HG02678 (cell line): Measurements from ENCODE around the gene DPP7.

Source experiments
- ATAC-seq: cut with Tn5 transposase; IDR thresholded peaks from one replicate; pipeline ENCODE4 v1.9.1; 2021; ENCODE audit warnings: mild to moderate bottlenecking, moderate library complexity; ENCODE audit not compliant: unreplicated experiment

DPP7 gene

DNA sequence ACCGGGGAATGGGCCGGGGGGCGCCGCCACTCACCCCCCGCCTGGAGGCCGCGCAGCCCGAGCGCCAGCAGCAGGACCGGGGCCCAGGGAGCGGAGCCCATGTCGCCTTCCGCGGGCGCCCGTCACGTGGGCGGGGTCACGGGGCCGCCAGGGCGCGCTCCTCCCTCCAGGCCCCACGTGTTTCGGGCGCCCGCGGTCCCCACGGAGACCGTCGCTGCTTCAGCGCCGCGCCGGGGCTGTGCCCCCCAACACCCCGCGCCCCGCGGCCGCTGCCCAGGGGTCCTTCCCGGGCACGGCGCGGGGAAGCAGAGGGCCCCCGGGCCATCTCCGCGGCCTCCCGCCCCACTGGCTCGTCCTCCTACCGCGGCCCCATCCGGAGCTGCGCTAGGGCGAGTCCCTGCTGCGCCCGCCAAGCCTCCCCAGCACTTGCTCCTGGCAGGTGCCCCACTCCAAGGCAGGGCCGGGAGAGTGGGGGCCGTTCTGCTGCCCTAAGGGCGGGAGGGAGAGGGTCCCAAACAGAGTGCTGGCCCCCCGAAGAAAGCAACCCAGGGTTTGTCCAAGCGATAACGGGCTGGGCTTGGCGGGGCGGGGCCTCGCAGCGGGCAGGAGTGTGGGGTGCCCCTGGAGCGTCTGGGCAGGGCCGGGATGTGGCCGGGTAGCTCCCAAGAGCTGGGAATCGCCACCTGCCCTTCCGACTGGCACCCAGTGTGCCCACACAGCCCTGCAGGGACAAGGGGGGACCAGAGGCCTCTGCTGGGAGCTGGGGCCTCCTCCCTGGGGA is at the start of gene DPP7:
TSS of gene DPP7 (minus strand) at position 121 of the 781 bp plus-strand sequence. CDS start at position 101, 20 bp downstream.
- ATAC-seq = peak; percentile 83

DNA sequence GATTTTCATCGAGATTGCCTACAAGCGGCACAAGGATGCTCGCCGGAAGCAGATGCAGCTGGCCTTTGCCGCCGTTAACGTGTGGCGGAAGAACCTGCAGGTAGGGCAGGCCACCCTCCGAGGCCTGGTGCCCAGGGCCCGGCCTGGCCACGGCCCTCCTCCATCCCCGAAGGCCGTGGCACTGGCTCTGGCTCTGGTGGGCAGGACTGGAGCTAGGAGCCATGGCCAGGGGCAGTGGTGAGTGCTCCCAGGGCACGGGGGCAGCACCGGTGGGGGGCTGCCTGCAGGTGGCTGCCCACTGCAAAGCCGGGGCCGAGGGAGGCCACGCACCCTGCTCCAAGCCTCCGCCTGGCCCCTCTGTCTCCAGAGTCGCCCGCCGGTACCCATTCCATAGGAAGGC is 49.3 kb upstream of the DPP7 start:
- ATAC-seq = no peak

DNA sequence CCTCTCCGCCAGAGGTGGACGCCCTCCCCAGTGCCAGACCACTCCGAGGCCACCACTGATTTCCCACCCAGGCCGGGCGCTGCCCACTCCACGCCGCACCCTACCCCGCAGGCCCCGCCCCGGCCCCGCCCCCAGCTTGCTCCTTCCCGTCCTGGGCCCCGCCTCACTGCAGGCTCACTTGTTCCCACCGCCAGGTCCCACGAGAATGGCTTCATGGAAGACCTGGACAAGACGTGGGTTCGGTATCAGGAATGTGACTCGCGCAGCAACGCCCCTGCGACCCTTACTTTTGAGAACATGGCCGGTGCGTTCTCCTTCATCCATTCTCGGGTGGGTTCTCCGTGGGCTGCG is 48.8 kb upstream of the DPP7 start:
- no peak for ATAC-seq

DNA sequence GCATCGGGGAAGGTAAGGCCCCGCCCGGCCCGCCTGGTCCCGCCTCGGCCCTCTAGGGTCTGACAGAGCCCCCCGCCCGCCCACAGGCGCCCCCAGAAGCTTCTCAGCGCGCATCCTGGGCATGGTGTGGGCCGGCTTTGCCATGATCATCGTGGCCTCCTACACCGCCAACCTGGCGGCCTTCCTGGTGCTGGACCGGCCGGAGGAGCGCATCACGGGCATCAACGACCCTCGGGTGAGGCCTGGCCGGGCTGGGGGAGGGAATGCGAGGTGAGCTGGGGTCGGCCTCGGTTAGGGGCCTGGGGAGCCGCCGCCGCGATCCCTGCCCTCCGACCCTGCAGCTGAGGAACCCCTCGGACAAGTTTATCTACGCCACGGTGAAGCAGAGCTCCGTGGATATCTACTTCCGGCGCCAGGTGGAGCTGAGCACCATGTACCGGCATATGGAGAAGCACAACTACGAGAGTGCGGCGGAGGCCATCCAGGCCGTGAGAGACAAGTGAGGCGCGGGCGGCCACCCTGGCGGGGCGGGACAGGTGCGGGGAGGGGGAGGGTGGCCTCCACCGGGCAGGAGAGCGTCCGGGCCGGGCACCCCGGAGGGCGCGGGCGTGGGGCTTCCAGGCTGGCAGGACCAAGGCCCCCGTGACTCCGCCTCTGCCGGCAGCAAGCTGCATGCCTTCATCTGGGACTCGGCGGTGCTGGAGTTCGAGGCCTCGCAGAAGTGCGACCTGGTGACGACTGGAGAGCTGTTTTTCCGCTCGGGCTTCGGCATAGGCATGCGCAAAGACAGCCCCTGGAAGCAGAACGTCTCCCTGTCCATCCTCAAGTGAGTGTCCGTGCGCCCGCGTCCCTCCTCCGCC is 48.2 kb upstream of the DPP7 start:
- ATAC-seq = no peak

DNA sequence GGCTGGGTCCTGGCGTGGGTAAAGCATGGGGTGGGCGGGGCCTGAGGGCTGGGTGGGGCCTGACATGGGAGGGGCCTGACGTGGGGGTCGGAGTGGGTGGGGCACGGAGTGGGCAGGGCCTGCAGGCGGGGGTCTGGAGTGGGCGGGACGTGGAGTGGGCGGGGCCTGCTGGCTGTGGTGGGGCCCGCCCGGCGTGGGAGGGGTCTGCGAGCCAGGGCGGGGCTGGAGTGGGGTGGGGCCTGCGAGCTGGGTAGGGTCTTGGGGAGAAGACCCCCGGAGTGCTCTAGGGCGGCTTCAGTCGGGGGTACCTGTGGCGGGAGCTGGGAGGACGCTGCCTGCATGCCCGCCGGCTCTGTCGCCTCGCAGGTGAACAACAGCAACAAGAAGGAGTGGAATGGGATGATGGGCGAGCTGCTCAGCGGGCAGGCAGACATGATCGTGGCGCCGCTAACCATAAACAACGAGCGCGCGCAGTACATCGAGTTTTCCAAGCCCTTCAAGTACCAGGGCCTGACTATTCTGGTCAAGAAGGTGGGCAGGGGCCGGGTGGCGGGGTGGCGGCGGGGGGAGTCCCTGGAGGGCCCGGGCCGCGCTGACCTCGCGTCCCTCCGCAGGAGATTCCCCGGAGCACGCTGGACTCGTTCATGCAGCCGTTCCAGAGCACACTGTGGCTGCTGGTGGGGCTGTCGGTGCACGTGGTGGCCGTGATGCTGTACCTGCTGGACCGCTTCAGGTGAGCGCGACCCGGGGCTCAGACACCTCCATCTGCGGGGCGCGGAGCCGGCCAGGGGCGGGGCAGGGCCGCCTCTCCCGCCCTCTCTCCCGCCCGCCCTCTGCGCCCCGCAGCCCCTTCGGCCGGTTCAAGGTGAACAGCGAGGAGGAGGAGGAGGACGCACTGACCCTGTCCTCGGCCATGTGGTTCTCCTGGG is 47.3 kb upstream of the DPP7 start:
- no peak for ATAC-seq

DNA sequence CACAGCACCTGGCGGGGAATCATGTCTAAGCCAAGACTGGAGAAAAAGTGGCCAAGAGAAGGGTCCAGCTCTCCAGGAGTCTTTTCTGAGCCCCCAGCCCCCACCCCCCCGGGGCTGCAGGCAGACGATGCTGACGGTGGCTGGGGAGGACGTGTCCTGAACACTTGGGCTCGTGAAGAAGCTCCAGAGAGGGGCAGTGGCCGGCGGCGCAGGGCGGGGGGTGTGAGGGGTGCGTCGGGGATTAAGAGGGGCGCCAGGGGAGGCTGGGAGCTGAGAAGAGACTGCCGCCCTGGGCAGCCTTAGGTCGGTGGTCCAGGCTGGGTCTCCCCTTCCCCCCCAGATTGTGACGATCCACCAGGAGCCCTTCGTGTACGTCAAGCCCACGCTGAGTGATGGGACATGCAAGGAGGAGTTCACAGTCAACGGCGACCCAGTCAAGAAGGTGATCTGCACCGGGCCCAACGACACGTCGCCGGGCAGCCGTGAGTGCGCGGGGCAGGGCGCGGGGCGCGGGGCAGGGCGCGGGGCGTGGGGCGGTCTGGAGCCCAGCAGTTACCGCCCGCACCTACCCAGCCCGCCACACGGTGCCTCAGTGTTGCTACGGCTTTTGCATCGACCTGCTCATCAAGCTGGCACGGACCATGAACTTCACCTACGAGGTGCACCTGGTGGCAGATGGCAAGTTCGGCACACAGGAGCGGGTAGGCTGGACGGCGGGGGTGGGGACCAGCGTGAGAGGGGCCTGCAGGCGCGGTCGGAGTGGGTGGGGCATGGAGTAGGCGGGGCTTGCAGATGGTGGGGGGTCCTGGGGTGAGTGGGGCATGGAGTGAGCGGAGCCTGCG is 46.4 kb upstream of the DPP7 start:
- ATAC-seq = no peak

DNA sequence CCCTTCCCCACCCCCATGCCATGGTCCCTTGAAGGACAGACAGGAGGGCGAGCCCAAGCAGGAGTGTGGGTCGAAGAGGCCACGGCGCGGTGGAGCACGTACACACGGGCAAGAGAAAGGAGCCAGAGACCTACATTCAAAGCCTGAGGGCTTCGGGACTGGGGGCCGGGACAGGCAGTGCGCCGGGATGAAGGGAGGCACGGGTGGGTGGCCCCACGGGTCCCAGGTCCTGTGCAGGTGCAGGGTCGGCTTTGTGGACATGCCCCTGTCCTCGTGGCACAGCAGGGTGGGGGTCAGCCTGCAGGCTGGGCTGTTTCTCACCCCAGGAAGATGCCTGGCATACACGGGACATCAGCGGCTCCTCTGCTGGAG is 45.5 kb upstream of the DPP7 start:
- no peak for ATAC-seq

DNA sequence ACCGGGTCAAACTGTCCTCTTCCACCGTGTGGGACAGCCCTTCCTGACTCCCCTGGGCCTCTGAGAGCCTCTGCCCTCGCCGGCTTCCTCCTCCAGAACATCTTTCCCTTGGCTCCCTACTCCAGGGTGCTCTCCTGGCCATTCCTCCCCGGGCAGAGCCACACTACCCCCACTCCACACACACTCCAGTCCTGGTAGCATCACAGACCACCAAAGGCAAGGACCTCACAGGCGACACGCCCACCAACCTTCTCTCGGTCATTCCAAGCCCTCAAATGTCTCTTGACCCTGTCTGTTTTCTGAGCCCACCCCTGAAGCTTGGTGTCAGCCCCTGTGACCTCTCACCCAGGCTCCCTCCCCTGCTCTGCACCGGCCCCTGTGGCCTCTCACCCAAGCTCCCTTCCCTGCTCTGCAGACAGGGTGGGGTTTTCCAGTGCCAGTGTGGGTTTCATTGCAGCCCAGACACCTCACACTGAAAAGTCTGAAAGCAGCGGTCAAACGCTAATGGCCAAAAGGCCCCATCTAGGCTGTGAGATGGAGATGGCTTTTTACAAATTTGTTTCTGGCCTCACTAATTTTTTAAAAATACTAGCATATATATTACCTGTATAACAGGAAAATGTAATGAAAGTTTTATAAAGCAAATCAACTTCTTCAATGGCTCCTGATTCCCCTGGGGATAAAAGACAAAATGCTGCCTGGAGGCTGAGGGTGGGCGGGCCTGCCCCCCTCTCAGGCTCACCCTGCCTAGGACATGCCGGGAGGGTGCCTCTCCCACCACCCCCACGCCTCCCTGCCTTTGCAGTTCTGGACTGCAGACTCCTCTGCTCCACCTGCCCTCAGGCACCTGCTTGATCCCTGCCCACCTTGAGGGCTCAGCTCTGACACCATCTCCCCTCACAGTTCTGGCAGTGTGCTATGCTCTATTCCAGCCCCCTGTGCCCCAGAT is 44.8 kb upstream of the DPP7 start:
- no peak for ATAC-seq

DNA sequence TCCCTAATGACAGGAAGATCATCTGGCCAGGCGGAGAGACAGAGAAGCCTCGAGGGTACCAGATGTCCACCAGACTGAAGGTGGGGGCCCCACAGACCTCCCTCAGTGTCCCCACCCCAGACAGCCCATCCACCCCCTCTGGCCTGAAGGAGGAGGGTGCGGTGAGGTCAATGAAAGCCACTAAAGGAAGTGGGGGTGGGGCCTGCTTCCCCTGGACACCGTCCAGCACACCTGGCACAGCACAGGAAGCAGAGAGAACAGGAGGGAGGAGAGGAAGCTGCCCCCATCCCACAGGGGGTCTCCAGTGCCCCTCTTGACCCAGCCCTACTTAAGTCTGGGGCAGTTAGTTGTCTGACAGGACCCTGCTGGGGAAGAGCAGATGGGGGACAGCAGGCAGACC is 44.1 kb upstream of the DPP7 start:
- ATAC-seq = no peak

DNA sequence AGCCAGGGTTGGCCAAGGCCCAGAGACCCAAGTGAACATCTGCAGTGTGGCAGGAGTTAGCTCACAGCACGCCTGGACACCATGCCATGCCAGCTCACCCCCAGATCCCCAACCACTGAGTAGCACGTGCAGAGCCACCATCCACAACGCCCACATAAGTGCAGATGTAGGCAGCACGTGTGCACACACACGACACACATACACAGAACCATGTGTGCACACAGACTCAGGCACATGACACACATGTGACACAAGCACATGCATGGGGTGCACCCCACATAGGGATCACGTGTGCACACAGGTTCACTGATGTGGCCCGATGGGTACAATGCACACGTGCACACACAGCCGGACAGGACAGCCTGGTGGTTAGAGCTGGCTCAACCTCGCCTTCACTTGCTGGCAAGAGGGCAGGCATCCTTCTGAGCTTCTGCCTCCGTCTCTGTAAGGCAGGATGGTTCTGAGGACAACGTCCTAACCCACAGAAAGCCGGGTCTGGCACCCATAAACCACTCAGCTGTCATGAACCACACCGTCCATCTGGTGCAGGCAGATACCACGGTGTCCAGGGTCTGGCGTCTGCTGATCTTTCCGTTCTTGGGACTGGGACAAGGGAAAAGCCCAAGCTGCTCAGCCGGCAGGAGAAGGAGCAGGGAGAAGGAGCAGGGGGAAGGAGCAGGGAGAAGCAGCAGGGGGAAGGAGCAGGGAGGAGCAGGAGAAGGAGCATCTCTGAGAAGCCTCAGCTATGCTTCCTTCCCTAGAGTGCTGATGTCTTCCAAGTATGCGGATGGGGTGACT is 43.3 kb upstream of the DPP7 start:
- no peak for ATAC-seq

DNA sequence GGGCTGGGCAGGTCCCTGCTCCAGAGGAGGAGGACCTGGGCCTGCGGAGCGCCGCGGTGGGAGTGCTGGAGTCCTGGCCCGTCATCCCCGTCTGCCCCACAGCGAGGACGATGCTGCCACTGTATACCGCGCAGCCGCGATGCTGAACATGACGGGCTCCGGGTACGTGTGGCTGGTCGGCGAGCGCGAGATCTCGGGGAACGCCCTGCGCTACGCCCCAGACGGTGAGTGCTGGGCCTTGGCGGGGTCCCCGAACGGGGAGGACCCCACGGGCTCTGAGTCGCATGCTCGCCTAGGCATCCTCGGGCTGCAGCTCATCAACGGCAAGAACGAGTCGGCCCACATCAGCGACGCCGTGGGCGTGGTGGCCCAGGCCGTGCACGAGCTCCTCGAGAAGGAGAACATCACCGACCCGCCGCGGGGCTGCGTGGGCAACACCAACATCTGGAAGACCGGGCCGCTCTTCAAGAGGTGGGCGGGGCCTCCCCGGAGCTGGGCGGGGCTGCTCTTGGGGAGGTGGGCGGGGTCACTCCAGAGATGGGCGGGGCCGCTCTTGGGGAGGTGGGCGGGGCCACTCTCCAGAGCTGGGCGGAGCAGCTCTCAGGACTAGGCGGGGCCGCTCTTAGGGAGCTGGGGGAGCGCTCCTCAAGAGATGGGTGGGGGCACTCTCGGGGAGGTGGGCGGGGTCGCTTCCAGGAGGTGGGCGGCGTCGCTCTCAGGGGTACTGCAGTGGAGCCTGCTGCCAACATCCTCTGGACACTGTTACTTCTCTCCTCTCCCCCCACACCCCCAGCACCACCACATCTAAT is 42.2 kb upstream of the DPP7 start:
- ATAC-seq = no peak

DNA sequence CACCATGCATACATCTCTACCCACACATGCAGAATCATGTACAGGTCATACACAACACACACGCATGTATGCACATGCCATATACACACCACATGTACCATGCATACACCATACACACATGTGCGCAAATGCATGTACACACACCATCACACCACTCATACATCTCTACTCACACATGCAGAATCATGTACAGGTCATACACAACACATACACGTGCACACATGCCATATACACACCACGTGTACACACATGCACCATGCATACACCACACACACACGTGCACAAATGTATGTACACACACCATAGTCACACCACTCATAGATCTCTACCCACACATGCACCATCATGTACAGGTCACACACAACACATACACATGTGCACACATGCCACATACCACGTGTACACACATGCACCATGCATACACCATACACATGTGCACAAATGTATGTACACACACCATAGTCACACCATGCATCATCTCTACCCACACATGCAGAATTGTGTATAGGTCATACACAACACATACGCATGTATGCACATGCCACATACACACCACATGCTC is 38.4 kb upstream of the DPP7 start:
- ATAC-seq = no peak

DNA sequence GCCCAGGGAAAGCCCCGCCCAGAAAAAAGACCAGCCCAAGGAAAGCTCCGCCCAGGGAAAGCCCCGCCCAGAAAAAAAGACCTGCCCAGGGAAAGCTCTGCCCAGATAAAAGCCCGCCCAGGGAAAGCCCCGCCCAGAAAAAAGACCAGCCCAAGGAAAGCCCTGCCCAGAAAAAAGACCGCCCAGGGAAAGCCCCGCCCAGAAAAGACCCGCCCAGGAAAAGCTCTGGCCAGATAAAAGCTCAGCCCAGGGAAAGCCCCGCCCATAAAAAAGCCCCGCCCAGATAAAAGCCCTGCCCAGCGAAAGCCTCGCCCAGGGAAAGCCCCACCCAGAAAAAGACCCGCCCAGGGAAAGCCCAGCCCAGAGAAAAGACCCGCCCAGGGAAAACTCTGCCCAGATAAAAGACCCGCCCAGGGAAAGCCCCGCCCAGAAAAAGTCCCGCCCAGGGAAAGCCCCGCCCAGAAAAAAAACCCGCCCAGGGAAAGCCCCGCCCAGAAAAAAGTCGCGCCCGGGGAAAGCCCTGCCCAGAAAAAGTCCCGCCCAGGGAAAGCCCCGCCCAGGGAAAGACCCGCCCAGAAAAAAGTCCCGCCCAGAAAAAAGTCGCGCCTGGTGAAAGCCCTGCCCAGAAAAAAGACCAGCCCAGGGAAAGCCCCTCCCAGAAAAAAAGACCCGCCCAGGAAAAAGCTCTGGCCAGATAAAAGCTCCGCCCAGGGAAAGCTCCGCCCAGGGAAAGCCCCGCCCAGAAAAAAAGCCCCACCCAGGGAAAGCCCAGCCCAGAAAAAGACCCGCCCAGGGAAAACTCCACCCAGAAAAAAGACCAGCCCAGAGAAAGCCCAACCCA is 36.3 kb upstream of the DPP7 start:
- ATAC-seq = peak; percentile 47

DNA sequence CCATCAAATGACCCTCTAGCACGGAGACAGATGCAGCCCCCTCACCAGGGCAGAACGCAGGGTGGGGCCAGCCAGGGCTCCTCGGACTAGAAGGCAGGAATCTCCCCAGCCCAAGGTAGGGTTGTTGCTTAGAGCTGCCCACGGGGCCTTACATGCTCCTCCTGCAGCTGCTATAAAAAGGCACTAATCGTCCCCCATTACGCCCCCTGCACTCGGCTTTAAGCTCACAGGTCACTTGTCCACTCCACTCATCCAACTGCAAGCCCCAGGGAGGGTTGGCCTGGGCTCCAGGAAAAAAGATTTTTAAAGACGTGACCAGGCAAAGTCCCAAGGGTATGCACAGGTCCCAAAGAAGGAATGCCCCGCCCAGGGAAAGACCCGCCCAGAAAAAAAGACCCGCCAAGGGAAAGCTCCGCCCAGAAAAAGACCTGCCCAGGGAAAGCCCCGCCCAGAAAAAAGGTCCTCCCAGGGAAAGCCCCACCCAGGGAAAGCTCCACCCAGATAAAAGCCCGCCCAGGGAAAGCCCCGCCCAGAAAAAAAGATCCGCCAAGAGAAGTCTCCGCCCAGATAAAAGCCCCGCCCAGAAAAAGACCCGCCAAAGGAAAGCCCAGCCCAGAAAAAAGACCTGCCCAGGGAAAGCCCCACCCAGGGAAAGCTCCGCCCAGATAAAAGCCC is 35.5 kb upstream of the DPP7 start:
- peak; percentile 25 for ATAC-seq

DNA sequence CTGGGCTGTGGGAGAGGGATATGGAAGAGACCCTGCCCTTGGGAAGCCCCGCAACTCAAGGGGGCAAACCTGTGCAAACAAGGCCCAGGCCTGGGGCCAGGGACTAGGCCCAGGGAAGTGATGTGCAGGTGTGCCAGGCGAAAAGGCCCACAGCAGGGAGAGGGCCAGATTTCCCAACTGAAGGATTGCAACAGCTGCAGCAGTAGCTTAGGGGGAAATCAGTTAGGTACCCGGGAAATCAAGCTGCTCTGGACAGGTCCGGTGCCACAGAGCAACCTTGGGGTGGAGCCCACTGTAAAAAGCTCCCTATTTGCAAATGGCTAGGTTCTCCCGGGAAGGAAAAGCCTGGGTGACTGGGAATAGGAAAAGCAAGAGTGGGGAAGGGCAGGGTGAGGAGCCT is 34.8 kb upstream of the DPP7 start:
- ATAC-seq = no peak

DNA sequence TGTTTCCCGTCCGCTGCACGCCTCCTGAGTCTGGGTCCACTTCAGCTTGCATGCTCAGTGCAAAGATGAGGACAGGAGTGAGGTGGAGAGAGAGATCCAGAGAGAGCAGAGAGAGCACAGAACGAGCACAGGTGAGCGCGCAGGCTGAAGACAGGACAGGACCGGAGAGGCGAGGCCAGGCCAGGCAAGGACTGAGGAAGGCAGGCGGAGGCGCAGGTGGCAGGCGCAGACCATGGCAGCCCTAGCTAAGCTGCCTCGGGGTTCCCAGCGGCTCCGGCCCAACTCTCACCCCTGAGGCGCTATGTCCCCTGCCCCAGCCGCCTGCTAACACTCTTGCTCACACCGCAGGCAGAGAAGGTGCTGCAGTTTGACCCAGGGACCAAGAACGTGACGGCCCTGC is 34.1 kb upstream of the DPP7 start:
- no peak for ATAC-seq
